GM12891 (cell line): Measurements from ENCODE around the gene SLC12A9.

ENCODE experiments used
- POLR2A ChIP-seq: IDR thresholded peaks from 2 replicates; pipeline ENCODE4 v1.6.1; 2011; ENCODE audit warnings: low read depth, low read length, control low read depth
- SPI1 ChIP-seq: IDR thresholded peaks from 2 replicates; pipeline ENCODE4 v1.6.1; 2011; ENCODE audit warnings: low read depth, low read length, control low read depth
- TAF1 ChIP-seq: IDR thresholded peaks from 2 replicates; pipeline ENCODE4 v1.6.1; 2011; ENCODE audit warnings: low read depth, low read length, control low read depth

GRCh38 chr7:100830396-100830795 lies 22.1 kb upstream of the SLC12A9 start:
- TF ChIP-seq POLR2A (no peak), SPI1 (no peak), TAF1 (no peak)
